Measurements from ENCODE around the gene SOCS7. TPM values are rescaled to one million over a fixed set of nuclear protein-coding genes. Genes with fewer than 3 reads are reported as not detected.

The SOCS7 gene
- total and polyA plus RNA-seq, 2 of the 4 experiments (the other 2 are of a cell fraction) = 6.5 to 6.8 TPM

- H3K4me3 ChIP-seq (ENCODE audit: insufficient read depth, low read depth, low read length) = no peak overlapping the region
- H2BK15ac ChIP-seq (ENCODE audit: low read depth, low read length) = no peak overlapping the region
- dilution Hi-C loops (cut with HindIII; ENCODE audit: low sequenced_read_pairs, unreplicated experiment) = no loop called here
- H3K79me1 ChIP-seq (ENCODE audit: low read depth in 1 of 2, low read length in 2 of 2) = no peaks in the 10 kb centered on the region
- H3K9me3 ChIP-seq (ENCODE audit: control insufficient read depth, insufficient read depth, low read length) = no peaks in the 10 kb centered on the region
- H2AK5ac ChIP-seq (ENCODE audit: low read depth, low read length) = no peak overlapping the region
- no peak overlapping the region for H2AFZ ChIP-seq (replicated peaks; ENCODE audit: low read length, poor library complexity)
- H3K27ac ChIP-seq (ENCODE audit: insufficient read depth, low read length) = no peak overlapping the region
- H3K56ac ChIP-seq (ENCODE audit: extremely low read depth, insufficient read depth, low read length) = no peak overlapping the region
- ChIA-PET CTCF (no interaction called here), POLR2A (ENCODE audit: unreplicated experiment) (no interaction called here)
- no peak overlapping the region for H3K14ac ChIP-seq (replicated peaks; ENCODE audit: low read depth, low read length)
- no peak overlapping the region for H3K9ac ChIP-seq (ENCODE audit: low read depth, low read length)
- H4K20me1 ChIP-seq (ENCODE audit: insufficient read depth, low read length) = no peaks in the 10 kb centered on the region
- TF ChIP-seq CEBPB (IDR thresholded peaks at IDR 0.05; ENCODE audit: low read depth, low read length) = no peak
- TF ChIP-seq ELK1 (IDR thresholded peaks at IDR 0.05; ENCODE audit: borderline replicate concordance, low read depth, low read length) = no peak
- no peak for TF ChIP-seq MAFK (IDR thresholded peaks at IDR 0.05; ENCODE audit: low read depth, low read length)
- no peak for TF ChIP-seq USF2 (IDR thresholded peaks at IDR 0.05; ENCODE audit: low read depth, low read length)
- TF ChIP-seq FOS (IDR thresholded peaks at IDR 0.05; ENCODE audit: low read depth, low read length) = no peak
- TF ChIP-seq POLR2A (IDR thresholded peaks at IDR 0.05; ENCODE audit: low read depth, low read length) = no peak
- no peak for TF ChIP-seq RCOR1 (IDR thresholded peaks at IDR 0.05; ENCODE audit: insufficient replicate concordance, low read length)
- TF ChIP-seq CHD1 (IDR thresholded peaks at IDR 0.05; ENCODE audit: low read depth, low read length) = no peak
- no peak for TF ChIP-seq BHLHE40 (IDR thresholded peaks at IDR 0.05; ENCODE audit: low read depth, low read length)
- no peak for TF ChIP-seq RFX5 (IDR thresholded peaks at IDR 0.05; ENCODE audit: low read depth, low read length)
- no peak for TF ChIP-seq MXI1 (IDR thresholded peaks at IDR 0.05; ENCODE audit: borderline replicate concordance, low read depth, low read length)
- intact Hi-C loops (cut with micrococcal nuclease) = no loop called here
- no peak overlapping the region for H2BK20ac ChIP-seq (ENCODE audit: low read depth, low read length)
- H4K8ac ChIP-seq (ENCODE audit: low read depth in 2 of 2, low read length in 2 of 2) = no peak overlapping the region
- no peak overlapping the region for H3K18ac ChIP-seq (ENCODE audit: low read depth, low read length)
- ATAC-seq (ENCODE audit: low read depth) = no peak
- peaks cover 4% of the 10 kb centered on the region; the same call in 1 of the 2 replicates for H3K4me1 ChIP-seq (ENCODE audit: control insufficient read depth, insufficient read depth, low read length)
- H3K9me1 ChIP-seq (ENCODE audit: insufficient read depth, low read length) = no peaks in the 10 kb centered on the region
- 60% methylated on average over 2 of the region's 7 CpGs; no CpG with 5 or more reads in 1 of the 2 experiments for WGBS, 2 experiments (ENCODE audit: extremely low coverage in 2 of 2, insufficient read length in 1 of 2)
- DNase-seq = no peak
- no peak overlapping the region for H2BK120ac ChIP-seq (ENCODE audit: low read depth, low read length)
- H3K4ac ChIP-seq (ENCODE audit: low read depth, low read length) = no peak overlapping the region
- no peak overlapping the region for H4K5ac ChIP-seq (ENCODE audit: low read depth, low read length)
- no peak overlapping the region for H2BK5ac ChIP-seq (ENCODE audit: low read depth, low read length, poor library complexity, severe bottlenecking)
- no peak overlapping the region for H3K23ac ChIP-seq (ENCODE audit: low read depth, low read length)
- H3K4me2 ChIP-seq (ENCODE audit: low read depth, low read length) = no peak overlapping the region
- no peak overlapping the region for H2AK9ac ChIP-seq (replicated peaks; ENCODE audit: low read depth, low read length, poor library complexity)
- no peak overlapping the region for H4K91ac ChIP-seq (ENCODE audit: insufficient read depth, low read depth, low read length)
- in situ Hi-C loops (cut with MboI; ENCODE audit: low sequenced_read_pairs) = no loop called here
- H3K36me3 ChIP-seq (ENCODE audit: control insufficient read depth, insufficient read depth, low read length) = no peaks in the 10 kb centered on the region
- H3K27me3 ChIP-seq (ENCODE audit: control insufficient read depth, insufficient read depth, low read length) = peaks cover 43% of the 10 kb centered on the region
- no TSS peak for BruUV-seq (replicated peaks)
Observed at GRCh38 chr17:38328620-38329019, 23.0 kb upstream of the SOCS7 start.
